B cell (primary cell): ENCODE results near the gene ATP8A2.

Experiments used
- CTCF ChIP-seq: fragments of 200-600 bp; IDR thresholded peaks from one replicate; pipeline ENCODE4 v1.8.0; 2022; ENCODE audit warnings: antibody characterized with exemption, mild to moderate bottlenecking
- EZH2 ChIP-seq: IDR thresholded peaks from 2 replicates; pipeline ENCODE4 v1.6.1; 2012; ENCODE audit warnings: borderline replicate concordance, low read depth, mild to moderate bottlenecking, moderate library complexity, low read length; ENCODE audit not compliant: insufficient read depth, poor library complexity, severe bottlenecking

GRCh38 chr13:26022538-26023292 is 650.9 kb downstream of the ATP8A2 start:
- no peak for TF ChIP-seq CTCF
- no peak for TF ChIP-seq EZH2
